GM18505 (cell line): ENCODE data around the gene NUDT1.

ENCODE experiments used
- ATAC-seq: cut with Tn5 transposase; IDR thresholded peaks from one replicate; pipeline ENCODE4 v1.9.1; 2021; ENCODE audit not compliant: unreplicated experiment
- POLR2A ChIP-seq: IDR thresholded peaks from 4 replicates; pipeline ENCODE4 v1.6.1; 2011; ENCODE audit warnings: borderline replicate concordance; ENCODE audit not compliant: insufficient read depth, insufficient read length; ENCODE audit errors: extremely low read depth

NUDT1 gene

GRCh38 chr7:2224491-2224928 lies 17.5 kb upstream of the NUDT1 start:
- ATAC-seq, result no peak
- TF ChIP-seq POLR2A, result no peak

- no peak for TF ChIP-seq POLR2A
- ATAC-seq, result no peak
These were observed 17.1 kb upstream of the NUDT1 start for GRCh38 chr7:2224934-2225333.

- ATAC-seq, result no peak
- no peak for TF ChIP-seq POLR2A
These were observed 16.7 kb upstream of the NUDT1 start for GRCh38 chr7:2225336-2225735.

DNA sequence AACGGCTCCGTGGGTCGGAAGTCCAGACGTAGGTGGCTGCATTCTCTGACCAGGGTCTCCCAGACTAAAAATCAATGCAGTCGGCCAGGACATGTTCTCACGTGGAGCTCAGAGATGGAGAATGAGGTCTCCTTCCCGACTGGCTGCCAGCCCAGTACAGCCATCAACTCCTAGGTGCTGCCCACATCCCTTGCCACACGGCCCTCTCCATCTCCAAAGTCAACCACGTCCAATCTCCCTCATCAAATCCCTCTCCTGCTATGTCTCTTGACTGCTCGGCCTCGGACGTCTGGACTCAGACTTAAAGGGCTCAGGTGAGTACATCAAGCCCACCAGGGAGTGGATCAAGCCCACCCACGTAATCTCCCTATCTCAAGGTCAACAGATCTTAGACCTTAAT lies 16.2 kb upstream of the NUDT1 start:
- ATAC-seq, result no peak
- TF ChIP-seq POLR2A, result no peak

- ATAC-seq, result no peak
- TF ChIP-seq POLR2A, result no peak
These were observed 14.3 kb upstream of the NUDT1 start for GRCh38 chr7:2227699-2228098.

- no peak for TF ChIP-seq POLR2A
- no peak for ATAC-seq
These were observed 13.1 kb upstream of the NUDT1 start for GRCh38 chr7:2228921-2229320.

- no peak for ATAC-seq
These were observed 12.6 kb upstream of the NUDT1 start for GRCh38 chr7:2229467-2229866.

DNA sequence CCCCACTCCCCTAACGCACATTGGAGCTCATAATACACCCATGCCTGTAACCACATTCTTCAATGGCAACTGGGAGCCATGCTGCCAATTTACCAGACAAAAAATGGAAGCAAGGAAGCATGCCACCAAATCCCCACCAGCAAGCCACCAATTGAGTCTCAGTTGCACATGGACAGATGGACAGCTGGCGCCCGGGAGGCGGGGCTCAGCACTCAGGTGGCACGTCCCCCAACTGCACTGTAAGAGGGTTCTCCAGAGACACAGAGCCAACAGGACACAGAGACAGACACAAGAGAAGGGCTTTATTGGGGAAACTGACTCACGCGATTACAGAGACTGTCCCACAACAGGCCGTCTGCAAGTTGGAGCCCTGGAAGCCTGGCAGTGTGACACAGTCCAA lies 11.8 kb upstream of the NUDT1 start:
- no peak for TF ChIP-seq POLR2A
- no peak for ATAC-seq

More at GRCh38 chr7:2229467-2229866, 12.6 kb upstream of the NUDT1 start:
- no peak for TF ChIP-seq POLR2A

DNA sequence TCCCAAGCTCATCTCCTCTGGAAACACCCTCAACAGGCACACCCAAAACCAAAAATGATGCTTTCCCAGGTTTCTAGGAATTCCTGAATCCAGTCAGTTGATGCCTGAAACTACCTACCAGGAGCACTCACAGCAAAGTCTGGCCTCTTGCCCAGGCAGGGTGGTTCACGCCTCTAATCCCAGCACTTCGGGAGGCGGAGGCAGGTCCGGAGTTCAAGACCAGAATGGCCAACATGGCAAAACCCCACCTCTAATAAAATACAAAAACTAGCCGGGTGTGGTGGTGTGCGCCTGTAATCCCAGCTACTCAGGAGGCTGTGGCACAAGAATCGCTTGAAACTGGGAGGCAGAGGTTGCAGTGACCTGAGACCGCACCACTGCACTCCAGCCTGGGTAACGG lies 11.1 kb upstream of the NUDT1 start:
- TF ChIP-seq POLR2A, result no peak
- no peak for ATAC-seq

GRCh38 chr7:2231992-2232765 lies 9.8 kb upstream of the NUDT1 start:
- TF ChIP-seq POLR2A, result no peak
- ATAC-seq, result peak; percentile 31

DNA sequence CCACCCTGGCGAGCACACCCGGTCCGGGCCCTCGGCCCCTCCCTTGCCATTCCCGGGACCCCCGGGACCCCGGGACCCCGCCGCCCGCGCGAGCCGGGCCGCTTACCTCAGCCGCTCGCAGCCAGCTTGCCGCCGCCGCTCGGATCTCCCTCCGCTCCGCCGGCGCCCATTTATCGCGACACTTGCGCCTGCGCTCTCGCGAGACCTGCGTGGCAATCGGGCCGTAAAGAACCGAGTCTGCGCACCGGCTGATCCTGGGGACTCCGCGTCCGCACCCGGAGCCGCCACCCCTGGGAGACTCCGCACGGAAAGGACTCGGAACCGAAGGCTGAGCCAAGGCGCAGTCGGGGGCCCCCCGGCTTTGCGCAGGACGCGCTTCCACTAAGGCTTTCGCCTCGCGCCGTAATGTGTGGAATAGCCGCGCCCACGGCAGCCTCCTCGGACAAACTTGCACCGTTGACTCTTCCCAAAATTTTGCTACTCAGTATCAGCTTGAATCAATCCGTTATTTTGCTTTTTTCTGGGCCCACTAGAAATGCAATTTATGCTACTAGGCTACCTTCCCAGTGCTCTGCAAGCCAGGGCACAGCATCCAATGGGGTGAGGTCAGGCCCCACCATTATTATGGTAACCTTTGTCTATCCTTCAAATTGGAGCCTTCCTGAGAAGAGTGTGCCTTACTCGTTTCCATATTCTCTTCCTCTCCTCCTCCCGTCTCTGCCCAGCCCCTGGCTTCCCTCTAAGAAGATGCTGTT lies 9.1 kb upstream of the NUDT1 start, which contains the start of gene MAD1L1:
MAD1L1 (minus strand) TSS at position 180 of the 755 bp plus-strand sequence. CDS start 2,812 bp downstream, outside the sequence.
- peak; percentile 82 for TF ChIP-seq POLR2A
- ATAC-seq, result peak; percentile 76

DNA sequence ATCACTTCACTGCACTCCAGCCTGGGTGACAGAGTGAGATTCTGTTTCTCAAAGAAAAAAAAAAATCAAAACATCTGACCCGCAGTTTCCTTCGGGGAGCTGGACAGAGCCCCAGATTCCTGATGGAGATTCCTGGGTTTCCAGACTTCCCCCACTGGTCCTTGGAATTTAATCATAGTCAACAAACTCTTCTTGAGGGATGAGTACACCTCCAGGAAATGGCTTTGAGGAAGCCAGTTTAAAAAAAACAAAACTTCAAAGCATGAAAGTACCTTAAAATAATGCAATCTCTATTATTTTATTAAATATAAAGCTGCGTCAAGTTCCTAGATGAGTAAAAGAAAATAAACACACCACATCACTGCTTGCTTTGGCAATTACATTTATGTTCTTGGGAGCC lies 8.1 kb upstream of the NUDT1 start:
- TF ChIP-seq POLR2A, result no peak
- no peak for ATAC-seq

GRCh38 chr7:2237109-2237602 lies 4.9 kb upstream of the NUDT1 start:
- no peak for TF ChIP-seq POLR2A
- ATAC-seq, result peak; percentile 50

GRCh38 chr7:2239242-2239641 lies 2.8 kb upstream of the NUDT1 start:
- no peak for TF ChIP-seq POLR2A
- ATAC-seq, result no peak

- no peak for ATAC-seq
These were observed 759 bp downstream of the NUDT1 start for GRCh38 chr7:2242541-2243429.

More at GRCh38 chr7:2242541-2243429, 759 bp downstream of the NUDT1 start:
- TF ChIP-seq POLR2A, result no peak
